Activated naive CD4-positive, alpha-beta T cell (primary cell): Measurements from ENCODE around the gene SLC22A3.
"Not testable (repeated sequence)": the region's sequence is repeated elsewhere in the genome, so short reads cannot be mapped to it uniquely, and the experiment has no call there.

ENCODE experiments used
- DNase-seq, 4 experiments: peaks; one replicate each; lab custom pipeline; 2025; lab: John Stamatoyannopoulos, UW

The SLC22A3 gene

DNA sequence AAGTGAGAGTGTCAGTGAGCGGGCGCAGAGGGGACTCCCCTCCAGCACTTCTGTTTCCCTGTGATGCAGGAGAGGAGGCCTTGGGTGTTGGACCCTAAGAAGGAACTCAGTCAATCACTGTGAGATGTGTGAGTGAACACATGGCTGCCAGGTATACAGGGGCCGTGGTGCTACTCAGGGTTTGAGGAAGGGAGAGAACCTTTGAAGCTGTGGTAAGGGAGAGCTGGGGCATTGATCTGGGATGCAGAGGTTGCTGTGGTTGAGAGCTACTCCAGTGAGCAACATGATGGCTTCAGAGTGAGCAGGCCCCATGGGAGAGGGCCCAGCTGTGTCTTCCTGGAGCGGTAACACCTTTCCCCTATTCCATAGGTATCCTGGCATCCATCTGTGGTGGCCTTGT lies 99.2 kb downstream of the SLC22A3 start:
- no peak for DNase-seq

- not testable (repeated sequence) for DNase-seq
These were observed 101.6 kb downstream of the SLC22A3 start for GRCh38 chr6:160449787-160450186.

DNA sequence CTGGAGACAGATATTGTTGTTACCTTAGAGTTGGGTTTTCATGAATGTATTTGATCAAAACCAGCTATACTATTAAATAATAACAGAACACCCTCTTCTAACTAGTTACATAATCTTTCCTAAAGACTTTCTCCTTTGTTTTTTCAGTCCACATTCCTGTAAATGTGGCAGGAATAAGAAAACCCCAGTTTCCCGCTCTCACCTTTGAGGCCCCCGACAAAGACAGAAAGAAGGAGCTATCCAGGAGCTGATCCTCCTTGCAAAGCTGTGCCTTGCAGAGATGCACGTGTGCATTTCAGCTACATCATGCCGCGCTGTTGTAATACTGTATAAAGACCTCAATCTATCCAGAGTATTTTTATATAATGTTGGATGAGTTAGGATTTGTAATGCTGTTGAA lies 102.7 kb downstream of the SLC22A3 start:
- DNase-seq = no peak

DNA sequence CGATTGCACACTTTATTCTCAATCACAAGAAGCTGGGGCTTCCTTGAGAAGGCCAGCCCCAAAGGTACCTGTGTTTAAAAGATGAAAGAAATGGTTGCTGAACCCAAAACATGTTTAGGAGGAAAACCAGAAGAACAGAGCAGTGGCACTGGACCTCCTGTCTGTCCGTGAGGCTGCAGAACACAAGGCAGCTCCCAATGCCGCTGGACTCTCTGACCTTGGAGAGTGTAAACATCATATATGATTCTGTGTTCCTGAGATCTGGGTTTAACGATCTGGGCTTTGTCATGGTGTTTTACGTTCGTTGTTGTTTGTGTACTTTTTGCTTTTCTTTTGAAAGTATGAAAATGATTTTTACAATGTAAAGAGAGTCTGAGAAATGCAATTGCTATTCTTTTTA lies 106.1 kb downstream of the SLC22A3 start:
- no peak for DNase-seq

DNA sequence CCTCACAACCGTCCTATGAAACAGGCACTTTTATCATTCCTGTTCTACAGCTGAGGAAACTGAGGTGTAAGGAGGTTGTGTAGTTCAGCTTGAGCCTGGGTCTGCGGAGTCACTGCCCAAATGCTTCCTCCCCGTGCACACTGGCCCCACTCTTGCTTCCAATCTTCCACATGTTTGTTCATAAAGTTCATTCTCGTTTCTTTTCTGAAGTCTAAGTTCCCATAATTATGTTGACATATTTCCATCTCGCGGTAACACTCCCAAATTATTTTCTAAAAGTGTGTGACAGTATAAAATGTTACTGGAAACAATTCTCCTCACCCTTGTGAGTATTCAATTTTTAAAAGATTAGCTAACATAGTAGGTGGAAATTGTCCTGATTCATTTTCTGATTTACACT lies 106.9 kb downstream of the SLC22A3 start:
- DNase-seq = no peak

- peak; percentile 15 to 47 (median 42) for DNase-seq
These were observed 107.5 kb downstream of the SLC22A3 start for GRCh38 chr6:160455541-160456213.

DNA sequence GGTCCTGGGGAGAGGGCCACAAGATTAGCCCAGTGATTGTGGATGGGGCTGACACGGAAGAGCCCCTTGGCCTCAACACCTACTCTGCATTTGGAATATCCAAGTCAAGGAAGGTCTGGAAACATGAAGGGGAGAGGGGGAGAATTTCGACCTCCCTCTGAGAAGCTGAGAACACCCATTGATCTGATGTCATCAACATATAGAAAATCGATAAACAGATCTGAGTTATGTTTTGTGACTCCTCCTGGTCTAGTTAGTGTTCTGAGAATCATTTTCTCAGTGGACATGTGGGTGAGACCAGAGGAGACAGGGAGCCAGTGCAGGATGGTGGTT lies 108.0 kb downstream of the SLC22A3 start:
- no peak for DNase-seq

GRCh38 chr6:160457823-160458222 lies 109.6 kb downstream of the SLC22A3 start:
- DNase-seq = no peak

DNA sequence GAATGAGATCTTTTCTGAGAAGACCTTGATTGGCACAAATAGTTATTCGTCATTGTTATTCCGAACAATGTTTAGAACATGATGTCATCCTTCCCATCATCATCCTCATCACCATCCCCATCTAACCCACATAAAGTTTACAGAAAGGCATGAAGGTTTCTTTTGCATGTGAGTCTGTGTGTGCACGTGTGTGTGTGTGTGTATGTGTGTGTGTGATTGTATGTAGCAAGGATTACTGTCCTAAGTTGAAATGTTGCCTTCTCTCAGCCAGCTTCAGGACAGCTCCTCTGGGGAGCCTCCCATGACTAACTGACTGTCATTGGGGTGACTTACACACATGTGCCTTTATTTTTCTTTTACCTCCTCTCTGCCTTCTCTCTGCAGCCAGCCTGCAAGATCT lies 113.5 kb downstream of the SLC22A3 start:
- no peak for DNase-seq

- DNase-seq = no peak
These were observed 113.9 kb downstream of the SLC22A3 start for GRCh38 chr6:160462116-160462515.

DNA sequence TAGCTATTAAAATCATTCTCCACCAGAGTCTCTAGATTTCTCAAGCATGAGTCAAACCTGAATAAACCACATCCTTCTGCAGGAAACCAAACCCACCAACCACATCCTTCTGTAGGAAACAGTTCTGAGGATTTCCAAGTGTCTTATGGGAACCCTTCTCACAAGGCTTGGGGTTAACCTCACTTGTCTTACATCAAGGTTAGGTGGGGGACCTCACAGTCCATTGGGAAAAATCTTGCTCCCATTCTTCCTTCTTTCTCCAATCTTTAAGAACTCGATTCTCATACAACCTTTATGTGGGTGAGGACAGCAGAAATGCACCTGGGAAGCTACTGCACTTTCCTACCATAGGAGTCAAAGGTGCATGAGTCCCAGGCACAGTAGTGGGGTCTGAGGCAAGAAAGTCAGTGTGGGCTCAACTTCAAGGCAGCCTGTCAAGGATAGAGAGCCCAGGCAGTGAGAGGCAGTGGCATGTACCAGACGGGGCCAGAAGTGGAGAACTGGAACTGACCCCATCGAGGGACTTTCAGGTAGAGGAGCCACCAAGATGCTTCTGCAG lies 114.5 kb downstream of the SLC22A3 start:
- no peak for DNase-seq

DNA sequence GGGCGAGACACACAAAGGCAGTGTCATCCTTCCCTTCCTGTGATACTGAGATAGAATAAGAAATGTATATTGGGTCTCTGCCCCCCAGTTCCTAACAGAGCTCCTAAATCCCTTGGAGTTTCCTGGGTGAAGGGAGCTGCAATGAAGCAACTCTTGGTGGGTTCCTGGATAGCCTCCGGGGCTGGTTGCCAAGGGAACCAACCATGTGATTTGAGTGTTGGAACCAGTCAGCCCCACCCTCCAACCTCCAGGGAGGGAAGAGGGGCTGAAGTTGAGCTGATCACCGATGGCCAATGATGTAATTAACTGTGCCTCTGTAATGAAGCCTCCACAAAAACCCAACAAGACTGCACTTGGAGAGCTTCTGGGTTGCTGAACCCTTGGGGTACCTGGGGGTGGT lies 116.6 kb downstream of the SLC22A3 start:
- DNase-seq = no peak

DNA sequence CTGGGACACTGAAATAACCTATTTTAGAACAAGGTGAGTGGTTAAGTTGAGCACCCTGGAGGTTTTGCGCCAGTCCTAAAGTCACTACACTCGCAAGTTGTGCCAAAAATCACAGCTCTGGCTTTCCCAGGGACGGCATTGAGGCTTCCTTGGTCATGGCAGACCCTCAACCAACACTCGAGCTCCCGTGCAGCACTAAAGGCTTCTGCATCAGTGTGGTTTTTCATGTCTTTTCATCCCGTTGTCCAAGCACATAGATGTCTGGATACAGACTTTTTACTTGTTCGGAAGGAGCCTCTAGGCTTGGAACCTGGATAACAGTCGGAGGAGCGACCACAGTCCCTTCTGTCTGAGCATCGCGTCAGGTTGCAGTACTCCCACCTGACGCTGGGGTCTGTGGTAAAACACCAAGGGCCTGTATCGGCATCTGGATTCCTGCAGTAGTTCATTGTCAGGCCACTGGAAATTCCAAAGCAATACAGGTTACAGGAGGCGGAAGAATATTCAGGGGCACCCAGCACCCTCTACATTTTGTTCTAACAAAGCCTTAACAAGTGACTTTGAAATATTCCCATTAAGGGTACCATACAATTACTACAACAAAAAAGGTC lies 119.2 kb downstream of the SLC22A3 start:
- not testable (repeated sequence) for DNase-seq

- DNase-seq = no peak
These were observed 121.0 kb downstream of the SLC22A3 start for GRCh38 chr6:160469153-160469552.

GRCh38 chr6:160476056-160476455 lies 127.9 kb downstream of the SLC22A3 start:
- not testable (repeated sequence) for DNase-seq

DNA sequence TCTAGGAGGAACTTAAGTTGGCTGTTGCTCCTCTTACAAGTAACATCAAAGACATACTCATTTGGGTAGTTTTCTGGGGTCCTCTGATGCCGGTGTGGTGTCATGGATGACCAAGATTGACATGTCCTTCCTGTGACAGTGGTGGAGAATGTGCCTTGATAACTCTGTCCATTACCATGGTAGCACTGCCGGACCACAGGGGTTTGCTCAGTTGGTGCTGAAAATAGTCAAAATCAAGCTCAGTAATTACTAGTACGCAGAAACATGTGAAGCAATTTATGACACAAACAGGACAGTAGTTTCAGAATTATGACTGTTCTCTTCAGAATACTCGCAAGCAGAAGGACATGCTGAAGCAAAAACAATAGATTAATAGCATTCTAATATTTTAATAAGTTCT lies 128.9 kb downstream of the SLC22A3 start:
- not testable (repeated sequence) for DNase-seq

- DNase-seq = no peak
These were observed 129.7 kb downstream of the SLC22A3 start for GRCh38 chr6:160477901-160478300.

DNA sequence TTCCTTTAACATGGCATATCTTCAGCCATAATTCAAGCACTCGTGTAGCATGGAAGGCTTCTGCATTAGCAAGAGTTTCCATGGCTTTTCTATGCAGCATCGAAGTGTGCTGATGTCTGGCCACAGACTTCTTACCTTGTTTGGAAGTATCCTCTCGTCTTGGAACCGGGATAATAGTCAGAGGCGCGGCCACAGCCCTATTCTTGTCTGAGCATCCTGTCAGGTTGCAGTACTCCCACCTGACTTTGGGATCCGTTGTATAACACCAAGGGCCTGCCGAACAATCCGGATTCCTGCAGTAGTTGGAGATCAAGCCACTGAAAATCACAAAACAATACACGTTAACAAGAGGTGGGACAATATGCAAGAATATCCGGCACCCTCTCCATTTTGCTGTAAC lies 138.9 kb downstream of the SLC22A3 start:
- no peak for DNase-seq

- DNase-seq = no peak
These were observed 140.9 kb downstream of the SLC22A3 start for GRCh38 chr6:160489091-160489490.

GRCh38 chr6:160494576-160494975 lies 146.4 kb downstream of the SLC22A3 start:
- DNase-seq = no peak

DNA sequence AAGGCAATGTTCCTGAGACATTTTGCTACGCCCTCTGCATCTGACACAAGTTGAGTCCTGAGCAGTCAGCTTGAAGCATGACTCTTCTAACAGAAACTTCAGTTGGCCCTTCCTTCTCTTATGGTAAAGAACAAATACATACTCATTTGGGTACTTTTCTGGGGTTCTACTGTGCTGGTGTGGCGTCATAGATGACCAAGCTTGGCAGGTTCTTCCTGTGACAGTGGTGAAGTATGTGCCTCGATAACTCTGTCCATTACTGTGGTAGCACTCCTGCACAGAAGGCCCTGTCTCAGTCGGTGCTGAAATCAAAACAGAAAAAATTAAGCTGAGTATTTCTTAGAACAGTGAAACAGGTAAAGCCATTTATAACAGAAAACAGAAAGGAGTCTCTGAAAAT lies 152.5 kb downstream of the SLC22A3 start:
- DNase-seq = no peak
